Liver (tissue), 9 donors: Measurements from ENCODE around the gene SLC7A6OS. TPM values are rescaled to one million over a fixed set of nuclear protein-coding genes. Genes with fewer than 3 reads are reported as not detected.

Source experiments
- DNase-seq: peaks from one replicate; pipeline ENCODE4 v3.0.0-alpha.2; 2017; ENCODE audit warnings: low spot score
- H3K27ac ChIP-seq, 2 donors: one replicate each; pipeline ENCODE4 v1.7.0; 2013; ENCODE audit warnings: inconsistent platforms in 2 of 2, low read length in 2 of 2, control low read depth in 1 of 2, low read depth in 1 of 2, mild to moderate bottlenecking in 1 of 2
- H3K27me3 ChIP-seq, 4 donors: one replicate each; pipeline versions ENCODE4 v1.6.1 to v1.7.0; 2013; ENCODE audit warnings: low read length in 3 of 4, inconsistent platforms in 1 of 4, mild to moderate bottlenecking in 1 of 4, moderate library complexity in 1 of 4; ENCODE audit not compliant: control insufficient read depth in 4 of 4, insufficient read depth in 4 of 4
- H3K36me3 ChIP-seq, 4 donors: one replicate each; pipeline versions ENCODE4 v1.6.1 to v1.7.0; 2013; ENCODE audit warnings: low read length in 3 of 4, mild to moderate bottlenecking in 3 of 4, low read depth in 1 of 4, moderate library complexity in 1 of 4; ENCODE audit not compliant: control insufficient read depth in 4 of 4, insufficient read depth in 3 of 4
- H3K4me1 ChIP-seq, 4 donors: one replicate each; pipeline versions ENCODE4 v1.6.1 to v1.7.0; 2013; ENCODE audit warnings: low read length in 3 of 4, mild to moderate bottlenecking in 3 of 4, moderate library complexity in 1 of 4; ENCODE audit not compliant: control insufficient read depth in 4 of 4, insufficient read depth in 4 of 4
- H3K4me3 ChIP-seq, 3 donors: one replicate each; pipeline versions ENCODE4 v1.6.1 to v1.7.0; 2013; ENCODE audit warnings: low read length in 3 of 3, control low read depth in 1 of 3, low read depth in 1 of 3, mild to moderate bottlenecking in 1 of 3
- H3K9ac ChIP-seq, 2 donors: one replicate each; pipeline ENCODE4 v1.7.0; 2013; ENCODE audit warnings: low read length in 2 of 2, mild to moderate bottlenecking in 2 of 2, moderate library complexity in 2 of 2, control low read depth in 1 of 2, low read depth in 1 of 2
- H3K9me3 ChIP-seq, 4 donors: one replicate each; pipeline versions ENCODE4 v1.6.1 to v1.7.0; 2013; ENCODE audit warnings: low read length in 3 of 4; ENCODE audit not compliant: control insufficient read depth in 4 of 4
- ATF3 ChIP-seq: IDR thresholded peaks from 2 replicates; pipeline ENCODE4 v1.6.1; 2016; ENCODE audit warnings: antibody characterized with exemption
- CTCF ChIP-seq: fragments of 150-350 bp; IDR thresholded peaks from 2 replicates; pipeline ENCODE4 v1.5.1; 2017; ENCODE audit warnings: improper control_type of control experiment, low read depth, low read length; ENCODE audit not compliant: missing input control
- EGR1 ChIP-seq, 2 donors: IDR thresholded peaks; 2 replicates each; pipeline ENCODE4 v1.6.1; 2016 to 2018; ENCODE audit warnings: antibody characterized with exemption in 2 of 2, low read depth in 2 of 2
- FOXA1 ChIP-seq: IDR thresholded peaks from 2 replicates; pipeline ENCODE4 v1.6.1; 2016; ENCODE audit warnings: antibody characterized with exemption
- FOXA2 ChIP-seq: IDR thresholded peaks from 2 replicates; pipeline ENCODE4 v1.6.1; 2016; ENCODE audit warnings: antibody characterized with exemption
- HNF4A ChIP-seq, 2 donors: conservative IDR thresholded peaks; 2 replicates each; pipeline ENCODE4 v1.6.1; 2016; ENCODE audit warnings: antibody characterized with exemption in 2 of 2, mild to moderate bottlenecking in 2 of 2
- JUND ChIP-seq, 2 donors: IDR thresholded peaks; 2 replicates each; pipeline ENCODE4 v1.6.1; 2016; ENCODE audit warnings: antibody characterized with exemption in 2 of 2
- NR2F2 ChIP-seq: IDR thresholded peaks from 2 replicates; pipeline ENCODE4 v1.6.1; 2016; ENCODE audit warnings: antibody characterized with exemption
- RAD21 ChIP-seq, 2 donors: IDR thresholded peaks; 2 replicates each; pipeline ENCODE4 v1.6.1; 2016; ENCODE audit warnings: antibody characterized with exemption in 2 of 2, mild to moderate bottlenecking in 2 of 2
- REST ChIP-seq: IDR thresholded peaks from 2 replicates; pipeline ENCODE4 v1.6.1; 2016; ENCODE audit warnings: antibody characterized with exemption, mild to moderate bottlenecking
- RXRA ChIP-seq, 2 donors: IDR thresholded peaks; 2 replicates each; pipeline ENCODE4 v1.6.1; 2017 to 2018; ENCODE audit warnings: antibody characterized with exemption in 2 of 2, mild to moderate bottlenecking in 1 of 2
- SP1 ChIP-seq: IDR thresholded peaks from 2 replicates; pipeline ENCODE4 v1.6.1; 2018; ENCODE audit warnings: antibody characterized with exemption, mild to moderate bottlenecking
- TAF1 ChIP-seq: conservative IDR thresholded peaks from 2 replicates; pipeline ENCODE4 v1.6.1; 2016; ENCODE audit warnings: antibody characterized with exemption, mild to moderate bottlenecking
- YY1 ChIP-seq: IDR thresholded peaks from 2 replicates; pipeline ENCODE4 v1.6.1; 2016; ENCODE audit warnings: antibody characterized with exemption, mild to moderate bottlenecking
- ZBTB33 ChIP-seq: IDR thresholded peaks from 2 replicates; pipeline ENCODE4 v1.6.1; 2016; ENCODE audit warnings: antibody characterized with exemption
- WGBS: extraction: QIAGEN DNeasy Blood & Tissue Kit; methylation state at CpG from one replicate; pipeline ENCODE4 v1.1.7; 2013; 5-methylcytosine and 5-hydroxymethylcytosine counted together
- polyA plus RNA-seq, 2 donors: library from polyadenylated mRNA; stranded (reverse) in 1 of 2; unstranded in 1 of 2; fragments of 200-250 nt in 1 of 2; fragments of >200 nt in 1 of 2; fragmentation: Nextera tagmentation in 1 of 2; extraction: Ambion mirVana in 1 of 2; gene quantifications; one replicate each; pipeline versions ENCODE4 v1.2.1 to v1.2.3, GENCODE V29; 2013 to 2015
- total RNA-seq, 2 donors: library from RNA; depleted of rRNA; stranded (reverse); fragments of >200 nt; gene quantifications; one replicate each; pipeline ENCODE4 v1.2.3, GENCODE V29; 2014
- donor health status: healthy.
- donor health status: healthy.
- donor health status: healthy.
- donor health status: healthy.
- donor health status: healthy.

Gene SLC7A6OS
- total and polyA plus RNA-seq, 4 donors: 2.6 to 8.3 (median 5.5) TPM

- Histone ChIP-seq H3K4me1 (no peaks in the 10 kb centered on the region), H3K4me3 (no peak overlapping the region), H3K9ac (no peak overlapping the region), H3K36me3 (peaks cover 6 to 29% (median 12%) of the 10 kb centered on the region in 4 donors), H3K27ac (no peak overlapping the region), H3K9me3 (no peaks in the 10 kb centered on the region), H3K27me3 (no peaks in the 10 kb centered on the region)
- no peak for DNase-seq
- WGBS: 93% methylated on average over 23 of the region's 23 CpGs
- TF ChIP-seq ATF3 (no peak), YY1 (no peak), TAF1 (no peak), FOXA2 (no peak), REST (no peak), ZBTB33 (no peak), FOXA1 (no peak), JUND (IDR thresholded peaks at IDR 0.05) (no peak), RXRA (IDR thresholded peaks at IDR 0.05) (no peak), RAD21 (IDR thresholded peaks at IDR 0.05) (no peak), HNF4A (conservative IDR thresholded peaks at IDR 0.05) (no peak), SP1 (no peak), NR2F2 (no peak)
Observed at GRCh38 chr16:68359398-68360191, 48.8 kb upstream of the SLC7A6OS start.

GRCh38 chr16:68358951-68359350, 48.2 kb upstream of the SLC7A6OS start:
- WGBS: 93% methylated on average over 13 of the region's 13 CpGs

More at GRCh38 chr16:68358951-68359350, 48.2 kb upstream of the SLC7A6OS start:
- H3K27ac ChIP-seq: no peak overlapping the region
- no peaks in the 10 kb centered on the region for H3K9me3 ChIP-seq
- no peak overlapping the region for H3K4me3 ChIP-seq
- no peak for DNase-seq
- H3K36me3 ChIP-seq: peaks cover 9 to 36% (median 15%) of the 10 kb centered on the region in 4 donors
- H3K9ac ChIP-seq: no peak overlapping the region
- H3K4me1 ChIP-seq: no peaks in the 10 kb centered on the region
- TF ChIP-seq JUND (IDR thresholded peaks at IDR 0.05) (no peak), NR2F2 (no peak), CTCF (no peak), RAD21 (IDR thresholded peaks at IDR 0.05) (no peak), EGR1 (IDR thresholded peaks at IDR 0.05; ENCODE audit: low read depth in 2 of 2) (no peak), YY1 (no peak)
- H3K27me3 ChIP-seq: no peaks in the 10 kb centered on the region
